Stimulated activated CD8-positive, alpha-beta memory T cell treated with anti-CD3 and anti-CD28 coated beads, Interleukin-4, amount 100 ng/mL, for 1 hour (primary cell): ENCODE measurements around the gene AKR1C2.
"Not testable (repeated sequence)": the region's sequence is repeated elsewhere in the genome, so short reads cannot be mapped to it uniquely, and the experiment has no call there.

Experiments
- DNase-seq, 2 donors: peaks; one replicate each; pipeline ENCODE4 v3.0.0-alpha.2; 2020; ENCODE audit warnings: low read depth in 2 of 2, low spot score in 1 of 2

AKR1C2 gene

GRCh38 chr10:4990217-4990616, 13.4 kb downstream of the AKR1C2 start:
- no peak for DNase-seq

- not testable (repeated sequence) for DNase-seq
Observed at GRCh38 chr10:4988000-4988641, 15.5 kb downstream of the AKR1C2 start.

- DNase-seq, result no peak
Observed at GRCh38 chr10:4984971-4985594, 18.6 kb downstream of the AKR1C2 start.

GRCh38 chr10:4984223-4984622, 19.4 kb downstream of the AKR1C2 start:
- DNase-seq, result no peak

GRCh38 chr10:4983615-4984216, 19.9 kb downstream of the AKR1C2 start:
- DNase-seq, result no peak

GRCh38 chr10:4982764-4983226, 20.9 kb downstream of the AKR1C2 start:
- DNase-seq, result no peak

GRCh38 chr10:4981722-4982471, 21.8 kb downstream of the AKR1C2 start:
- DNase-seq, result no peak

GRCh38 chr10:4980793-4981192, 22.9 kb downstream of the AKR1C2 start:
- DNase-seq, result no peak

- no peak for DNase-seq
Observed at GRCh38 chr10:4978870-4979269, 24.8 kb downstream of the AKR1C2 start.

GRCh38 chr10:4977025-4977424, 26.6 kb downstream of the AKR1C2 start:
- DNase-seq, result no peak

- DNase-seq, result not testable (repeated sequence)
Observed at GRCh38 chr10:4974400-4974799, 29.3 kb downstream of the AKR1C2 start.

- DNase-seq, result not testable (repeated sequence)
Observed at GRCh38 chr10:4973294-4973693, 30.4 kb downstream of the AKR1C2 start.

GRCh38 chr10:4972369-4973142, 31.1 kb downstream of the AKR1C2 start:
- DNase-seq, result not testable (repeated sequence)

- not testable (repeated sequence) for DNase-seq
Observed at GRCh38 chr10:4970362-4970761, 33.3 kb downstream of the AKR1C2 start.

GRCh38 chr10:4969289-4969688, 34.4 kb downstream of the AKR1C2 start:
- DNase-seq, result not testable (repeated sequence)

- not testable (repeated sequence) for DNase-seq
Observed at GRCh38 chr10:4967189-4967588, 36.5 kb downstream of the AKR1C2 start.

- not testable (repeated sequence) for DNase-seq
Observed at GRCh38 chr10:4965763-4966162, 37.9 kb downstream of the AKR1C2 start.

GRCh38 chr10:4963815-4964154, 39.9 kb downstream of the AKR1C2 start:
- DNase-seq, result not testable (repeated sequence)

GRCh38 chr10:4962876-4963814, 40.5 kb downstream of the AKR1C2 start, which contains the start of gene AKR1C1:
Gene AKR1C1 (plus strand): TSS chr10:4963415. CDS start chr10:4963445, 30 bp downstream.
- not testable (repeated sequence) for DNase-seq

GRCh38 chr10:4962308-4962707, 41.3 kb downstream of the AKR1C2 start:
- not testable (repeated sequence) for DNase-seq
